GM06990 (cell line): ENCODE results near the gene OR5K4.
A peak's percentile ranks its signal among the peaks of the same experiment; 100 is the strongest.

Experiments used
- DNase-seq: peaks from one replicate; pipeline ENCODE4 v3.0.0-alpha.2; 2011; ENCODE audit not compliant: insufficient read length; ENCODE audit errors: extremely low read depth
- H3K27me3 ChIP-seq: replicated peaks from 2 replicates; pipeline ENCODE4 v1.6.0; 2011; ENCODE audit warnings: low read length; ENCODE audit not compliant: control insufficient read depth, insufficient read depth
- H3K36me3 ChIP-seq: 2 replicates; pipeline ENCODE4 v1.5.1; 2011; ENCODE audit warnings: low read length; ENCODE audit not compliant: control insufficient read depth, insufficient read depth
- H3K4me3 ChIP-seq: replicated peaks from 2 replicates; pipeline ENCODE4 v1.5.1; 2011; ENCODE audit warnings: low read depth, mild to moderate bottlenecking, control low read depth, low read length
- TF ChIP-seq, protein P1 (sequence below): IDR thresholded peaks from 2 replicates; pipeline ENCODE4 v1.5.1; 2011; ENCODE audit warnings: low read length, control low read depth, mild to moderate bottlenecking, inconsistent platforms; ENCODE audit not compliant: insufficient read depth, poor library complexity, severe bottlenecking

The OR5K4 gene

DNA sequence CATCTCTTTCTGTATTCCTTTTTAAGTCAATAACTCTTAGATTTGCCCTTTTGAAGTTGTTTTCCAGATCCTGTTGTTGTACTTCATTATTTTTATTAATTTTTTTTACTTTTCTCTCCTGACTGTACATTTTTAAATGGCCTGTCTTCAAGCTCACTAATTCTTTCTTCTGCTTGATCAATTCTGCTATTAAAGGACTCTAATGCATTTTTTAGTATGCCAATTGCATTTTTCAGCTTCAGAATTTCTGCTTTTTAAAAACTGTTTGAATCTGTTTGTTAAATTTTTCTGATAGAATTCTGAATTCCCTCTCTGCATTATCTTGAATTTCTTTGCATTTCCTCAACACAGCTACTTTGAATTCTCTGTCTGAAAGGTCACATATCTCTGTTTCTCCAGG, 5.6 kb downstream of the OR5K4 start:
- no peaks in the 10 kb centered on the region for H3K27me3 ChIP-seq
- no peaks in the 10 kb centered on the region for H3K36me3 ChIP-seq
- no peak overlapping the region for H3K4me3 ChIP-seq
- TF ChIP-seq, protein P1, sequence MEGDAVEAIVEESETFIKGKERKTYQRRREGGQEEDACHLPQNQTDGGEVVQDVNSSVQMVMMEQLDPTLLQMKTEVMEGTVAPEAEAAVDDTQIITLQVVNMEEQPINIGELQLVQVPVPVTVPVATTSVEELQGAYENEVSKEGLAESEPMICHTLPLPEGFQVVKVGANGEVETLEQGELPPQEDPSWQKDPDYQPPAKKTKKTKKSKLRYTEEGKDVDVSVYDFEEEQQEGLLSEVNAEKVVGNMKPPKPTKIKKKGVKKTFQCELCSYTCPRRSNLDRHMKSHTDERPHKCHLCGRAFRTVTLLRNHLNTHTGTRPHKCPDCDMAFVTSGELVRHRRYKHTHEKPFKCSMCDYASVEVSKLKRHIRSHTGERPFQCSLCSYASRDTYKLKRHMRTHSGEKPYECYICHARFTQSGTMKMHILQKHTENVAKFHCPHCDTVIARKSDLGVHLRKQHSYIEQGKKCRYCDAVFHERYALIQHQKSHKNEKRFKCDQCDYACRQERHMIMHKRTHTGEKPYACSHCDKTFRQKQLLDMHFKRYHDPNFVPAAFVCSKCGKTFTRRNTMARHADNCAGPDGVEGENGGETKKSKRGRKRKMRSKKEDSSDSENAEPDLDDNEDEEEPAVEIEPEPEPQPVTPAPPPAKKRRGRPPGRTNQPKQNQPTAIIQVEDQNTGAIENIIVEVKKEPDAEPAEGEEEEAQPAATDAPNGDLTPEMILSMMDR: no peak
- no peak for DNase-seq

DNA sequence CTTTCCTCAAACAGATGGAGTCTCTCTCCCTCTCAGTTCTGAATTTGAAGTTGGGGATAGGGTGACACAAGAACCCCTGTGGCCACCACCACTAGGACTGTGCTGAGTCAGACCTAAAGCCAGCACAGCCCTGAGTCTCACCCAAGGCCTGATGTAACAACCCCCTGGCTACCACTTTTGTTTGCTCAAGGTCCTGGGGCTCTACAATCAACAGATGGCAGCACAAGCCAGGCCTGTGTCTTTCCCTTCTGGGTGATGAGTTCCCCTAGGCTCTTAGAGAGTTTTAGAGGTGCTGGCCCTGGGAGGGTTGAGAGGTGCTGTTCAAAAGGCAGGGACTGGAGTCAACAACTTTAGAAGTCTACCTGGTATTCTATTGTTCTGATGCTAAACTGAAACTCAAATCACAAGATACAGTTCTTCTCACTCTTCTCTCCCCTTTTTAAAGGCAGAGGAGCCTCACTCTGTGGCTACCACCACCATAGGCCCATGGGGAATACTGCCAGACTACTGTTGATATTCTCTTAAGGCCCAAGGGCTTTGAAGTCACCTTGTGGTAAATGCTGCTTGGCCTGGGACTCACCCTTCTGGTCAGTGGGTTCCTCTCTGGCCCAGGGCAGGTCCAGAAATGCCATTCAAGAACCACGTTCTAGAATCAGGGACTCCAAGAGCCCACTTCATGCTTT, 6.5 kb downstream of the OR5K4 start:
- no peaks in the 10 kb centered on the region for H3K27me3 ChIP-seq
- no peak overlapping the region for H3K4me3 ChIP-seq
- TF ChIP-seq, protein P1: peak; percentile 72
- DNase-seq: peak; percentile 62
- H3K36me3 ChIP-seq: no peaks in the 10 kb centered on the region

- no peak for DNase-seq
- TF ChIP-seq, protein P1: no peak
- H3K27me3 ChIP-seq: no peaks in the 10 kb centered on the region
Measured at GRCh38 chr3:98360681-98361080, 7.0 kb downstream of the OR5K4 start.

GRCh38 chr3:98361289-98361688, 7.6 kb downstream of the OR5K4 start:
- no peaks in the 10 kb centered on the region for H3K36me3 ChIP-seq
- H3K4me3 ChIP-seq: no peak overlapping the region
- TF ChIP-seq, protein P1: no peak
- H3K27me3 ChIP-seq: no peaks in the 10 kb centered on the region
- peak; percentile 2 for DNase-seq

More at GRCh38 chr3:98360681-98361080, 7.0 kb downstream of the OR5K4 start:
- no peaks in the 10 kb centered on the region for H3K36me3 ChIP-seq
- H3K4me3 ChIP-seq: no peak overlapping the region

- Histone ChIP-seq H3K27me3 (no peaks in the 10 kb centered on the region), H3K4me3 (no peak overlapping the region), H3K36me3 (no peaks in the 10 kb centered on the region)
- TF ChIP-seq, protein P1: no peak
- no peak for DNase-seq
Measured at GRCh38 chr3:98367464-98368246, 14.0 kb downstream of the OR5K4 start.
